ENCODE results near the gene MAPK8IP1. TPM values are rescaled to one million over a fixed set of nuclear protein-coding genes. Genes with fewer than 3 reads are reported as not detected.

The MAPK8IP1 gene
- polyA plus RNA-seq, 2 of the 4 experiments (the other 2 are of a cell fraction), result 2.6 to 5.8 TPM

GRCh38 chr11:45890886-45891550 lies 5.6 kb downstream of the MAPK8IP1 start:
- CTCF ChIA-PET, result interaction anchor here (1.2 to 1.3 kb wide), 2 partner anchors 9 to 10 kb away, joined by 4 to 5 read pairs; no protein-coding TSS in a partner anchor
- no peak overlapping the region for H3K4me3 ChIP-seq
- no peak overlapping the region for H3K27ac ChIP-seq
- WGBS (ENCODE audit: missing lambda C conversion rate), result 48% methylated on average over 9 of the region's 9 CpGs
- H3K9me3 ChIP-seq, result no peaks in the 10 kb centered on the region
- POLR2A ChIA-PET, result no interaction called here
- DNase-seq (ENCODE audit: low read depth in 1 of 2, low spot score in 1 of 2) (no peak), ATAC-seq (peak; percentile 38 to 62; a peak in 3 of 6 replicates), FAIRE-seq (no peak)
- no peaks in the 10 kb centered on the region for H3K4me1 ChIP-seq
- H3K4me2 ChIP-seq, result no peak overlapping the region
- TF ChIP-seq FOXS1 (CRISPR knock-in tag; IDR thresholded peaks at IDR 0.05) (no peak), MAZ (IDR thresholded peaks at IDR 0.05; ENCODE audit: borderline replicate concordance, low read depth, low read length) (no peak)
- TF ChIP-seq, protein P1, sequence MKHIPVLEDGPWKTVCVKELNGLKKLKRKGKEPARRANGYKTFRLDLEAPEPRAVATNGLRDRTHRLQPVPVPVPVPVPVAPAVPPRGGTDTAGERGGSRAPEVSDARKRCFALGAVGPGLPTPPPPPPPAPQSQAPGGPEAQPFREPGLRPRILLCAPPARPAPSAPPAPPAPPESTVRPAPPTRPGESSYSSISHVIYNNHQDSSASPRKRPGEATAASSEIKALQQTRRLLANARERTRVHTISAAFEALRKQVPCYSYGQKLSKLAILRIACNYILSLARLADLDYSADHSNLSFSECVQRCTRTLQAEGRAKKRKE (CRISPR knock-in tag; IDR thresholded peaks at IDR 0.05; ENCODE audit: low read depth), result no peak

- no peak for TF ChIP-seq POLR2AphosphoS2 (conservative IDR thresholded peaks at IDR 0.05; ENCODE audit: low read length)
- no peak for TF ChIP-seq ZNF302 (CRISPR knock-in tag; IDR thresholded peaks at IDR 0.05)
- TF ChIP-seq, protein P2, sequence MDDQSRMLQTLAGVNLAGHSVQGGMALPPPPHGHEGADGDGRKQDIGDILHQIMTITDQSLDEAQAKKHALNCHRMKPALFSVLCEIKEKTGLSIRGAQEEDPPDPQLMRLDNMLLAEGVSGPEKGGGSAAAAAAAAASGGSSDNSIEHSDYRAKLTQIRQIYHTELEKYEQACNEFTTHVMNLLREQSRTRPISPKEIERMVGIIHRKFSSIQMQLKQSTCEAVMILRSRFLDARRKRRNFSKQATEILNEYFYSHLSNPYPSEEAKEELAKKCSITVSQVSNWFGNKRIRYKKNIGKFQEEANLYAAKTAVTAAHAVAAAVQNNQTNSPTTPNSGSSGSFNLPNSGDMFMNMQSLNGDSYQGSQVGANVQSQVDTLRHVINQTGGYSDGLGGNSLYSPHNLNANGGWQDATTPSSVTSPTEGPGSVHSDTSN (IDR thresholded peaks at IDR 0.05), result no peak
- no peak for TF ChIP-seq KDM1A (IDR thresholded peaks at IDR 0.05; ENCODE audit: low read depth)
- TF ChIP-seq HMGXB4 (CRISPR knock-in tag; IDR thresholded peaks at IDR 0.05; ENCODE audit: borderline replicate concordance), result no peak
- no peak for TF ChIP-seq HOXB13 (CRISPR knock-in tag; IDR thresholded peaks at IDR 0.05; ENCODE audit: low read depth)
- no peak for TF ChIP-seq PHF8 (IDR thresholded peaks at IDR 0.05; ENCODE audit: borderline replicate concordance, low read depth)
- TF ChIP-seq EHMT2 (IDR thresholded peaks at IDR 0.05; ENCODE audit: low read depth), result no peak
- TF ChIP-seq, protein P1 (CRISPR knock-in tag; IDR thresholded peaks at IDR 0.05; ENCODE audit: low read depth), result no peak
- TF ChIP-seq RAD21 (conservative IDR thresholded peaks at IDR 0.05 in 1 of 2, IDR thresholded peaks at IDR 0.05 in 1 of 2), result no peak
- TF ChIP-seq MAX (IDR thresholded peaks at IDR 0.05), result no peak
- TF ChIP-seq ESRRA (IDR thresholded peaks at IDR 0.05; ENCODE audit: borderline replicate concordance, low read length), result no peak
- TF ChIP-seq TP53 (CRISPR knock-in tag; IDR thresholded peaks at IDR 0.05), result no peak
- no peak for TF ChIP-seq TFCP2L1 (CRISPR knock-in tag; IDR thresholded peaks at IDR 0.05)
- no peak for TF ChIP-seq KDM5A (IDR thresholded peaks at IDR 0.05)
- no peak for TF ChIP-seq MAZ (IDR thresholded peaks at IDR 0.05; ENCODE audit: borderline replicate concordance, low read depth, low read length)
- TF ChIP-seq NR3C1 (IDR thresholded peaks at IDR 0.05), result no peak
- TF ChIP-seq USF2 (IDR thresholded peaks at IDR 0.05), result no peak
- no peak for TF ChIP-seq BHLHE40 (IDR thresholded peaks at IDR 0.05; ENCODE audit: low read depth, low read length)
- TF ChIP-seq GATA3 (IDR thresholded peaks at IDR 0.05; ENCODE audit: borderline replicate concordance), result no peak
- no peaks in the 10 kb centered on the region for H3K9me3 ChIP-seq
- DNase-seq (ENCODE audit: low read depth in 1 of 2, low spot score in 1 of 2) (no peak), ATAC-seq (no peak), FAIRE-seq (no peak)
- no peaks in the 10 kb centered on the region for H3K4me1 ChIP-seq
- no peak overlapping the region for H3K27ac ChIP-seq
- H3K4me2 ChIP-seq, result no peak overlapping the region
- POLR2A ChIA-PET, result no interaction called here
- H3K4me3 ChIP-seq, result no peak overlapping the region
- CTCF ChIA-PET, result interaction anchor here (0.7 to 3.0 kb wide), 2 partner anchors 20 to 114 kb away, joined by 3 to 8 read pairs; no protein-coding TSS in a partner anchor
- 47% methylated on average over 5 of the region's 5 CpGs for WGBS (ENCODE audit: missing lambda C conversion rate)
Measured at GRCh38 chr11:45892856-45893255, 7.4 kb downstream of the MAPK8IP1 start.

Data from A549 (cell line).